Measurements from ENCODE around the gene PRPF40B. TPM values are rescaled to one million over a fixed set of nuclear protein-coding genes. Genes with fewer than 3 reads are reported as not detected.

PRPF40B gene
- total RNA-seq, 1 experiment from 2014 or later, result 33.3 TPM

- POLR2A ChIA-PET, result interaction anchor here (0.6 kb wide), 2 partner anchors 133 to 281 kb away, joined by 3 read pairs; no protein-coding TSS in a partner anchor
- no peaks in the 10 kb centered on the region for H3K27me3 Mint-ChIP-seq (ENCODE audit: insufficient read depth, unreplicated experiment)
Observed at GRCh38 chr12:49664591-49665239, 41.4 kb downstream of the PRPF40B start.

GRCh38 chr12:49665384-49665783, 42.0 kb downstream of the PRPF40B start:
- H3K36me3 Mint-ChIP-seq (ENCODE audit: insufficient read depth, unreplicated experiment), result peaks cover 5% of the 10 kb centered on the region
- H3K27me3 Mint-ChIP-seq (ENCODE audit: insufficient read depth, unreplicated experiment), result no peaks in the 10 kb centered on the region
- H3K27ac Mint-ChIP-seq (ENCODE audit: unreplicated experiment), result no peak overlapping the region
- CTCF ChIA-PET, result interaction anchor here (0.7 kb wide), 1 partner anchor 82 kb away, joined by 3 read pairs; no protein-coding TSS in a partner anchor
- DNase-seq, result no peak
- H3K9me3 Mint-ChIP-seq (ENCODE audit: unreplicated experiment), result no peaks in the 10 kb centered on the region
- H3K36me3 ChIP-seq (ENCODE audit: control insufficient read depth, insufficient read depth, low read length), result no peaks in the 10 kb centered on the region; the same call in none of the 2 replicates
- H3K9me3 ChIP-seq, result no peaks in the 10 kb centered on the region
- H3K27me3 ChIP-seq (replicated peaks; ENCODE audit: control insufficient read depth, insufficient read depth, low read length), result no peaks in the 10 kb centered on the region; the same call in 1 of the 2 replicates
- peaks cover 7% of the 10 kb centered on the region for H3K4me1 Mint-ChIP-seq (ENCODE audit: low read depth, unreplicated experiment)
- H3K4me3 Mint-ChIP-seq (ENCODE audit: unreplicated experiment), result no peak overlapping the region
- POLR2A ChIA-PET, result no interaction called here
- intact Hi-C loops (cut with micrococcal nuclease; ENCODE audit: unreplicated experiment), result no loop called here
- no peak for TF ChIP-seq CTCF (IDR thresholded peaks at IDR 0.05; ENCODE audit: insufficient read depth in 1 of 2, low read depth in 1 of 2, low read length in 1 of 2, severe bottlenecking in 1 of 2, unreplicated experiment in 1 of 2)
- no TSS peak for BruUV-seq (replicated peaks)
- H3K4me1 ChIP-seq, result no peaks in the 10 kb centered on the region
- no peak overlapping the region for H3K4me3 ChIP-seq (ENCODE audit: low read depth, low read length)

More at GRCh38 chr12:49664591-49665239, 41.4 kb downstream of the PRPF40B start:
- no peak overlapping the region for H3K4me3 Mint-ChIP-seq (ENCODE audit: unreplicated experiment)
- no peak overlapping the region for H3K27ac Mint-ChIP-seq (ENCODE audit: unreplicated experiment)
- no peaks in the 10 kb centered on the region; the same call in 1 of the 2 replicates for H3K27me3 ChIP-seq (replicated peaks; ENCODE audit: control insufficient read depth, insufficient read depth, low read length)
- peaks cover 7% of the 10 kb centered on the region for H3K4me1 Mint-ChIP-seq (ENCODE audit: low read depth, unreplicated experiment)
- CTCF ChIA-PET, result interaction anchor here (0.6 to 1.1 kb wide), 3 partner anchors 21 to 97 kb away, joined by 3 read pairs; no protein-coding TSS in a partner anchor
- H3K36me3 Mint-ChIP-seq (ENCODE audit: insufficient read depth, unreplicated experiment), result peaks cover 5% of the 10 kb centered on the region
- no peaks in the 10 kb centered on the region for H3K4me1 ChIP-seq
- H3K9me3 ChIP-seq, result no peaks in the 10 kb centered on the region
- no peaks in the 10 kb centered on the region; the same call in none of the 2 replicates for H3K36me3 ChIP-seq (ENCODE audit: control insufficient read depth, insufficient read depth, low read length)
- intact Hi-C loops (cut with micrococcal nuclease; ENCODE audit: unreplicated experiment), result no loop called here
- TF ChIP-seq CTCF (IDR thresholded peaks at IDR 0.05; ENCODE audit: insufficient read depth in 1 of 2, low read depth in 1 of 2, low read length in 1 of 2, severe bottlenecking in 1 of 2, unreplicated experiment in 1 of 2), result no peak
- DNase-seq, result no peak
- H3K4me3 ChIP-seq (ENCODE audit: low read depth, low read length), result no peak overlapping the region
- H3K9me3 Mint-ChIP-seq (ENCODE audit: unreplicated experiment), result no peaks in the 10 kb centered on the region
- no TSS peak for BruUV-seq (replicated peaks)

GRCh38 chr12:49666176-49666575, 42.8 kb downstream of the PRPF40B start:
- ChIA-PET POLR2A (no interaction called here), CTCF (no interaction called here)
- Histone ChIP-seq H3K4me3 (ENCODE audit: low read depth, low read length) (no peak overlapping the region), H3K4me1 (no peaks in the 10 kb centered on the region), H3K36me3 (ENCODE audit: control insufficient read depth, insufficient read depth, low read length) (no peaks in the 10 kb centered on the region; the same call in none of the 2 replicates), H3K9me3 (no peaks in the 10 kb centered on the region), H3K27me3 (replicated peaks; ENCODE audit: control insufficient read depth, insufficient read depth, low read length) (no peaks in the 10 kb centered on the region; the same call in 1 of the 2 replicates)
- intact Hi-C loops (cut with micrococcal nuclease; ENCODE audit: unreplicated experiment), result no loop called here
- Mint-ChIP-seq H3K4me3 (ENCODE audit: unreplicated experiment) (no peak overlapping the region), H3K27me3 (ENCODE audit: insufficient read depth, unreplicated experiment) (no peaks in the 10 kb centered on the region), H3K4me1 (ENCODE audit: low read depth, unreplicated experiment) (peaks cover 7% of the 10 kb centered on the region), H3K27ac (ENCODE audit: unreplicated experiment) (no peak overlapping the region), H3K9me3 (ENCODE audit: unreplicated experiment) (no peaks in the 10 kb centered on the region), H3K36me3 (ENCODE audit: insufficient read depth, unreplicated experiment) (peaks cover 5% of the 10 kb centered on the region)
- TF ChIP-seq CTCF (IDR thresholded peaks at IDR 0.05; ENCODE audit: insufficient read depth in 1 of 2, low read depth in 1 of 2, low read length in 1 of 2, severe bottlenecking in 1 of 2, unreplicated experiment in 1 of 2), result no peak
- BruUV-seq (replicated peaks), result no TSS peak
- DNase-seq, result no peak
